HFF-Myc (cell line): ENCODE measurements around the gene WNT1.

Experiments used
- DNase-seq: peaks from one replicate; pipeline ENCODE4 v3.0.0-alpha.2; 2011; ENCODE audit warnings: low read depth; ENCODE audit errors: extremely low read depth
- H3K4me3 ChIP-seq: replicated peaks from 2 replicates; pipeline ENCODE4 v1.5.1; 2011; ENCODE audit warnings: low read depth, mild to moderate bottlenecking, control low read depth, low read length
- TF ChIP-seq, protein P1 (sequence below): IDR thresholded peaks from 2 replicates; pipeline ENCODE4 v1.5.1; 2012; ENCODE audit warnings: mild to moderate bottlenecking, low read depth, low read length, control low read depth; ENCODE audit errors: missing control alignments

The WNT1 gene

GRCh38 chr12:49017891-49018260, 39.8 kb downstream of the WNT1 start:
- TF ChIP-seq, protein P1, sequence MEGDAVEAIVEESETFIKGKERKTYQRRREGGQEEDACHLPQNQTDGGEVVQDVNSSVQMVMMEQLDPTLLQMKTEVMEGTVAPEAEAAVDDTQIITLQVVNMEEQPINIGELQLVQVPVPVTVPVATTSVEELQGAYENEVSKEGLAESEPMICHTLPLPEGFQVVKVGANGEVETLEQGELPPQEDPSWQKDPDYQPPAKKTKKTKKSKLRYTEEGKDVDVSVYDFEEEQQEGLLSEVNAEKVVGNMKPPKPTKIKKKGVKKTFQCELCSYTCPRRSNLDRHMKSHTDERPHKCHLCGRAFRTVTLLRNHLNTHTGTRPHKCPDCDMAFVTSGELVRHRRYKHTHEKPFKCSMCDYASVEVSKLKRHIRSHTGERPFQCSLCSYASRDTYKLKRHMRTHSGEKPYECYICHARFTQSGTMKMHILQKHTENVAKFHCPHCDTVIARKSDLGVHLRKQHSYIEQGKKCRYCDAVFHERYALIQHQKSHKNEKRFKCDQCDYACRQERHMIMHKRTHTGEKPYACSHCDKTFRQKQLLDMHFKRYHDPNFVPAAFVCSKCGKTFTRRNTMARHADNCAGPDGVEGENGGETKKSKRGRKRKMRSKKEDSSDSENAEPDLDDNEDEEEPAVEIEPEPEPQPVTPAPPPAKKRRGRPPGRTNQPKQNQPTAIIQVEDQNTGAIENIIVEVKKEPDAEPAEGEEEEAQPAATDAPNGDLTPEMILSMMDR: no peak
- DNase-seq: no peak
- H3K4me3 ChIP-seq: peak overlapping the region; percentile 55

DNA sequence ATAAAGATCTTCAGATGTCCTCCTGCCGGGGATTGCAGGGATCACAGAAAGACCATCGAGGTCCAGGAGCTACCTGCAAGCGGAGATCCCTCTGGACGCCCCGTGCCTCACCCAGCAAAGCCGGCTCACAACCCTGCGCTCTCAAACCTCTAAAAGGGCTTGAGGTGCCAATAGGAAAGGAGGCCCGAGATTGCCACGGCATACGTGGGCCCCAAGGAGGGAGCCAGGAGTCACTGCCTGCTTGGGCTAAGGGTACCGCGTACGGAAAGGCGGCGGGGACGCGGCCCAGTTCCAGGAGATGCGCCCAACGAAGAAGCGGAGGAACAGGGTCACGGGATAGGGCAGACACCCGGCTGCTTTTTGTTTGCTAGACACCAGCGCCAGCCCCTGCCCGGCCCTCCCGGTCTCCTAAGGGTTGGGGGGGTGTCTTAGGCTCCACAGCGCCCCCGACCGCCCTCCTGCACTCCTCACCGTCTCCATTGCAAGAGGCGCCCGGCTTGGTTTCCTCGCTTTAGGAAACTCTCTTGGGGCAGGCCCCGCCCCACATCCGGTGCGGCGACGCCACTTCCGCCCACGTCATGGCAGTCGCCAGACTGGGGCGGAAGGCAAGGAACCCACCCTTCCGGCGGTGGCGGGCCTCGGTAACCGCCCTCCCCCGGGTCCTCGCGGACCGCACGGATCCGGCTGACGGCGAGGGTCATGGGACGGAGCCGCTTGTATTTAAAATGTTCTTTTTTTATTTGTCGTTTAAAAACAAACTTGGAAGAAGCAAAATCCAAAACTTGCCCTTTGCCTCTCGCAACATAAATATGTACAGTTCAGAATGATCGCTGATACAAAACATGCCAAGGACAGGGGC, 40.4 kb downstream of the WNT1 start, which contains the start of gene PRKAG1:
PRKAG1 (minus strand) TSS at position 516 of the 859 bp plus-strand sequence; CDS start at position 480, 36 bp downstream.
- H3K4me3 ChIP-seq: peak within 1 kb of the TSS; percentile 55
- TF ChIP-seq, protein P1: peak; percentile 63
- peak; percentile 82 for DNase-seq

- TF ChIP-seq, protein P1: no peak
- peak overlapping the region; percentile 55 for H3K4me3 ChIP-seq
- no peak for DNase-seq
These were observed 41.0 kb downstream of the WNT1 start for GRCh38 chr12:49019120-49019430.

- H3K4me3 ChIP-seq: no peak overlapping the region
- DNase-seq: no peak
- TF ChIP-seq, protein P1: peak; percentile 28
These were observed 41.6 kb downstream of the WNT1 start for GRCh38 chr12:49019443-49020324.

GRCh38 chr12:49020441-49020840, 42.3 kb downstream of the WNT1 start:
- TF ChIP-seq, protein P1: no peak
- no peak for DNase-seq
- H3K4me3 ChIP-seq: no peak overlapping the region

DNA sequence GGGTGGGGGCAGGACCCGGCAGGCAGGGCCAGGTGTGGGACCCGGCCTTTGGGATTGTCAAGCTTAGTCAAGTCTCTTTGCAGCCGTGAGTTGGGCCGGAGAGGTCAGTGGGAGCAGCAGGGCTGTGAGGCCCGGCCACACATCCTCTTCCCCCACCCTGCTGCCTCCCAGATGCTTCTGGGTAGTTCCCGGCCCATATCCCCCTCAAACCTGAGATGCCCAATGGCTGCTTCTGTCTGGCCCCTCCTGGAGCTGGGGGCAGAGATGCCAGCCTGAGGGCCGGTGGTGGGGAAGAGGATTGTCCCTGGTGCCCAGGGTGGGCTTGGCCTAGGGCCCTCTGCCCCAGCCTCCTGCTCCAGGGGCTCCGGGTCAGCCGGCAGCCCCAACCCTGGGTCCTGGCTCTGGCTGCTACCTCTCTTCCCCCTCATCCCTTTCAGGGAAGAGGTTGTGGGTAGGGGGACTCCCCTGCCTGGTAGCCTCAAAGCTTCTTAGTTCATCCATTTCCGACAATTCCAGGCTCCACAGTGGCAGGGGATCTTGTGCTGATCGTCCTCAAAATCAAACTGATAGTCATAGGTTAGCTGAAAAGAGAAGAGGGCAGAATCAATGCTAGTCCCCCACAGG, 43.3 kb downstream of the WNT1 start:
- TF ChIP-seq, protein P1: no peak
- no peak overlapping the region for H3K4me3 ChIP-seq
- no peak for DNase-seq
